Right lung (tissue), 5 donors: ENCODE measurements around the gene CCDC78. TPM values are rescaled to one million over a fixed set of nuclear protein-coding genes. Genes with fewer than 3 reads are reported as not detected.
A peak's percentile ranks its signal among the peaks of the same experiment; 100 is the strongest.
"Not testable (repeated sequence)": the region's sequence is repeated elsewhere in the genome, so short reads cannot be mapped to it uniquely, and the experiment has no call there.

Experiments used
- DNase-seq, 2 donors: peaks; one replicate each; pipeline ENCODE4 v3.0.0-alpha.2; 2013
- polyA plus RNA-seq, 5 donors: library from polyadenylated mRNA; unstranded; fragments of 120-200 nt; gene quantifications; one replicate each; pipeline versions ENCODE4 v1.2.1 to v1.2.3, GENCODE V29; 2013; ENCODE audit warnings: inconsistent platforms in 1 of 5, low replicate concordance in 1 of 5; ENCODE audit not compliant: insufficient read length in 5 of 5, insufficient read depth in 1 of 5

Gene CCDC78
- polyA plus RNA-seq, 5 donors = 1.3 to 13.0 (median 6.3) TPM

DNA sequence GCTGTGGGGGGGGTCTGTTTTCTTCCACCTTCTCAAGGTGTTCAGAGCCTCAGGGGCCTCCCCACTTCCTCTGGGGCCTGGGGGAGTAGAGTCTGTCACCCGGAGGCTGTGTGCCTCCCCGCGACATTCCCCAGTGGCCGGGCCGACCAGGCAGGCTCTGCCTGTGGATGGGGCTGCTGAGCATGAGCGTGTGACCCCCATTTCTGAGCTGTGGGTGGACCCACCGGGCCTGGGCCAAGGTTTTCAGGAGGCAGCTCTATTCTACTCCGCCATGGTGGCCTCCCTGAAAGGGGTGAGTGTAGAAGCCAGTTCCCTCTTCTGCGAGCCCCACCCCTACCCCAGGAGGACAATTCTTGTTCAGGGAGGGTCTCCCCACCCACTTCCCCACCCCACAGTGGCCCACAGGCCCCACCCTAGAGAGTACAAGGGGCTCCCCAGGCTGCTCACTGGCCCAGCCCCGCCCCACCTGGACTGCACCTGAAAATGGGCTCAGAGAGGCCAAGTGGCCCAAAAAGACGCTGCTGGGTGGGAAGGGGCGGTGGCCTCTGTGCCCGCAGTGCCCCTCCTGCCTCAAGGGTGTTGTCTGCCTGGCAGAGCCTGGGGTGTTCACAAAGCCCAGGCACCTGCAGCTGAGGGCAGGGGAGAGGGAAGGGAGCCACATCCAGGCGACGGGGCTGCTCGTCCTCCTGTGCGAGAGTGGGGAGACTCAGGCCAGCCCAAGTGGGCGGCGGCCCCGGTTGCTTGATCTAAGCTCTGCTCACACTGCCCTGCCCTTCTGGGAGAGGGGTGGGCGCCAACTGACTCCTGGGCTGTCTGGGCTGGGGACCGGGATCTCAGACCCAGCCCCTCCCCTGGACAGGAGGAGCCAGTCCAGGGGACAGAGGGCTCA is 35.6 kb upstream of the CCDC78 start:
- no peak for DNase-seq

DNA sequence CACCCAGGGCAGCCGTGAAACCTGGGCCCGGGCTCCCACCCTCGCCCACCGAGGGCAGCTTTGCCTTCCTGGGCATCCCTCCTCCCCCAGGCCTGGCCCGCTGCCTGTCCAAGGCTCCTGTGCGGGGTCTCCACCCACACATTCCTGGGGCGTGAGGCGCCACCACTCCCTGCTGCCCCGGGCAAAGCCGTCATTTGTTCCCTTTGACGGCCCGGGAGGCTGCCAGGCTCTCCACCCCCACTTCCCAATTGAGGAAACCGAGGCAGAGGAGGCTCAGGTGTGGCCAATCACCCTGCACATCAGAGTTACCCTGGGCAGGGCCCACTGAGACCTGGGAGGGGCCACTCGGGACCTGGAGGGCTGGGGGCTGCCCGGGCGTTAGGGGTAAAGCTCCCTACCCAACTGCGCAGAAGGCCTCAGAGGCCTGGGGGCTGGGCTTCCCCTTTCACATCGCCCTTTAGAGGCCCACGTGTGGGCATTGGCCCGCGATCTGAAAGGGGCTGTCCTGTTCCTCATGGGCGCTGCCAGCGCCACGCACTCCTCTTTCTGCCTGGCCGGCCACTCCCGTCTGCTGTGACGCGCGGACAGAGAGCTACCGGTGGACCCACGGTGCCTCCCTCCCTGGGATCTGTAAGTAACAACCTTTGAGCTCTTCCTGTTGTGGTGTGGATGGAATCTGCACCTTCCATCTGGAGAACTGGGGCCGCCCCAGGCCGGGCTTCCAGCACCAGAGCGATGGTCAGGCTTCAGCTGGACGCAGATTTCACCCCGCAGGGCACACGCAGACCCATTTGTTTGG is 34.5 kb upstream of the CCDC78 start, which contains the start of gene MSLN:
Gene MSLN (plus strand): TSS at position 190 of the 799 bp plus-strand sequence. CDS start 1,947 bp downstream, outside the sequence.
- DNase-seq = no peak

- DNase-seq = no peak
Observed at GRCh38 chr16:760065-760464, 33.8 kb upstream of the CCDC78 start.

GRCh38 chr16:759110-759910 is 33.1 kb upstream of the CCDC78 start:
- peak; percentile 65 to 67 for DNase-seq

- no peak for DNase-seq
Observed at GRCh38 chr16:756428-756827, 30.2 kb upstream of the CCDC78 start.

GRCh38 chr16:754656-755055 is 28.4 kb upstream of the CCDC78 start:
- no peak for DNase-seq

- not testable (repeated sequence) for DNase-seq
Observed at GRCh38 chr16:754121-754607, 27.9 kb upstream of the CCDC78 start.

- no peak for DNase-seq
Observed at GRCh38 chr16:752007-752312, 25.7 kb upstream of the CCDC78 start.

DNA sequence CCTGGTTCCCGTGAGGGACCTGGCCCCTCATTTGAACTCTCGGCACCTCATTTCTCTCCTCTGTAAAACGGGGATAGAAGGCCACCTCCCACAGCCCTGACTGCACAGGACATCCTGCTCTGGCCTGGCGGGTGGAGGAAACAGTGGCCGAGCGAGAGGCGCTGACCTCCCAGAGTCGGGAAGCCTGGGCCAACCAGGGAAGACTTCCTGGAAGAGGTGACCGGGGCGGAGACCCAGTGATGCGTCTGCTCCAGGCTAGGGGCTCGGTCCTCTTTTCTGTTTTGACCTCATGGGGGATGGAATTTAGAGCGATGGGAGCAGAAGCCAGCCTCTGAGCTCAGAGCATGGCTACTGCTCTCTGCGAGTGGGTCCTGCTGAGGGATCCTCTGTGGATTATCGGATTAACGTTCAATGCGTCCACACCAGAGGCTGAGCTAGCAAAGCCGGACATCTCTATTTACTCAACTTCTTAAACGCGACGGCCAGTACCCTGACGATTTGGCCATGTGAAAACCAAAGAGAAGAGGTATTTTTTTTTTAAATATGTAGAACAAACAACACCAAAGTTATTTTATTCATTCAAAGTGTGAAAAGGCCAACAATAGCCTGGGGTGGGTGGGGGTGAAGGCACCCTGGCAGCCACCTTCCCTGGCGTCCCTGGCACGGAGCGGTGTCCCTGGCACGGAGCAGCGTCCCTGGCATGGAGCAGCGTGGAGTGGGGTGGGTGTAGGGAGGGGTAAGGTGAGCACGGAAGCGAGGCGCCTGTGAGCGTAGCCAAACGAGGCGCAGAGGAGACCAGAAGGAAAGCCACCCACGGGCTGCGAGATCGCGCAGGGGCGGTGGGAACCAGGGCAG is 25.1 kb upstream of the CCDC78 start:
- DNase-seq = no peak

DNA sequence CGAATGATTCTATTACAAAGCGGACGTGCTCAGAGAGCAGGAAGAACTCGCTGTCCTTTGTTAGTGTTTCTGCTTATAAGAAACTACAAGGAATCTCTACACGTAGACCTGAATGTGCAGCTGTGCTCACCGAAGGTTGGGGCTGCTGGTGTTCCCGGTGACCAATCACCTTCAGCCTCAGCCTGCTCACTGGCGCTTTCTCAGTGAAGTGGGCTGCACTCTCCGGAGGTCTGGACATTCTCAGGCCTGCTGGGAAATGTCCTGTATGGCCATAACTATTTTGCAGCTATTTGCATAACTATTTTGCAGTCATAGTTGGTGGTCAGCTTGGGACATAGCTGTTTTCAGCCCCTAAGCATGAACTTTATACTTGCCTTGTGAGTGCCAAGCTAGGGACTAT is 24.2 kb upstream of the CCDC78 start:
- no peak for DNase-seq

DNA sequence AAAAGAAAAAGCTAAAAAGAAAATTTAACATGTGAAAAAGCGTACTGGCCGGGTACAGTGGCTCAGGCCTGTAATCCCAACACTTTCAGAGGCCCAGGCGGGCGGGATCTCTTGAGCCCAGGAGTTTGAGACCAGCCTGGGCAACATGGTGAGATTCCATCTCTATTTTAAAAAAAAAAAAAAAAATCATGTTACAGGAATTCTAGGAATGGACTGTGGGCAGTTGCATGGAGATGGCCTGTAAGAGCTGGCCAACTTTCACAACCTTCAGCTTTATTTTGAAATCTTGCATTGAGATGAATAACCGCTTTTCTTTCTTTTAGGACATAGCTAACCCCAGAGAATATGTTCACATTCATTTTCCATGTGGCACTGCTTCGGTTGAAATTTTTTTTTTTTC is 22.8 kb upstream of the CCDC78 start:
- DNase-seq = no peak

DNA sequence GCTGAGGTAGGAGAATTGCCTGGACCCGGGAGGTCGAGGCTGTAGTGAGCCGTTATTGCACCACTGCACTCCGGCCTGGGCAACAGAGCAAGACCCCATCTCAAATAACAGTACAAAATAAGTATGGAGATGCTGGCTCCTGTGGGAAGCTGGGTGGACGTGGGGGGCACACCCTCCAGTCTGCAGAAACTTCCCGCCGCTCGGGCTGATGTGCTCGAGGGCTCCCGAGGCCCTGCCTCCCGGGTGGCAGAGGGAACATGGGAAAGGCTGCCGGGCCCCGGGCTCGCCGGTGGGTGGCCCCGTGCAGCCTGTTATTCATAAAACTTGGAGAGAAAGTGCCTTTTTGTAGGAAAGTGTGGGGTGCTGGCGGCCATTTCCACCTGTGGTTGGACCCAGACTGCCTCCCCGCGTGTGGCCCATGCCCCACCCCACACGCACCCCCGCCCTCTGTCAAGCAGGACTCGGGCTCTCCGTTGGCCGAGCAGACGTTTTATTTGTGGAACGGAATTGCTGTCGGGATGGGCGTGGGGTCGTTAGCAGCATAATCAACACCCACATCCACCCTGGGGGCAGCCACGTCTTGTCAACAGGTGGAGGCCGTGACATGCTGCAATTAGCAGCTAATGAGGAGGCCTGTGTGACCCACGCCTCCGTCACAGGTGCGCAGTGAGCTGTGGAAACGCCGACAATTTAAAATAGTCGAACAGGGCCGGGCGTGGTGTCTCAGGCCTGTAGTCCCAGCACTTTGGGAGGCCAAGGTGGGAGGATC is 21.9 kb upstream of the CCDC78 start:
- no peak for DNase-seq

DNA sequence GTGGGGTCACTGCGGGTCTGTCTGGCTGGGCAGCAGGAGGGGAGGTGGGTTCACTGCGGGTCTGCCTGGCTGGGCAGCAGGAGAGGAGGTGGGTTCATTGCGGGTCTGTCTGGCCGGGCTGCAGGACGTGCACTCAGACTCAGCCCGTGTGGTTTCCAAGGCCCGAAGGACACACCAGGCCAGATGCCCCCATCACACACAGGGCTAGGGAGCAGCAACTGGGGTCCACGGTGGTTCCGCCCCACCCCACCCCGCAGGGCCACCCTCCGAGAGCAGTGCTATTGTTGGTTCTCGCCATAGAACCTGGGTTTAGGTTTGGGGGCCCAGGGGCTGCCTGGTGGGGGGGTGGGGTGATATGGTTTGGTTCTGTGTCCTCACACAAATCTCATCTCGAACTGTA is 20.4 kb upstream of the CCDC78 start:
- no peak for DNase-seq

GRCh38 chr16:745739-746138 is 19.5 kb upstream of the CCDC78 start:
- DNase-seq = no peak

- DNase-seq = no peak
Observed at GRCh38 chr16:743794-744500, 17.7 kb upstream of the CCDC78 start.

GRCh38 chr16:742894-743293 is 16.7 kb upstream of the CCDC78 start:
- DNase-seq = not testable (repeated sequence)

- no peak for DNase-seq
Observed at GRCh38 chr16:741986-742629, 15.9 kb upstream of the CCDC78 start.

GRCh38 chr16:740764-741505 is 14.7 kb upstream of the CCDC78 start, which contains the start of gene CIAO3:
CIAO3 (minus strand) TSS chr16:740997; CDS start chr16:740985, 12 bp downstream.
- peak; percentile 89 for DNase-seq
